Stimulated activated memory B cell treated with anti-CD40 and anti-IgM and Interleukin-4, amounts not matched to agents 10 μg/mL and 1 μg/mL and 100 μg/mL, for 72 hours (primary cell): Measurements from ENCODE around the gene DIPK1B.

ENCODE experiments used
- ATAC-seq: fragments of 150-1000 bp; cut with Tn5 transposase; 2 replicates; pipeline ENCODE4 v1.10.0; 2021
- H3K27ac Mint-ChIP-seq: one replicate; pipeline ENCODE4 v1.8.0; 2022; ENCODE audit warnings: mild to moderate bottlenecking, mixed read lengths
- H3K27me3 Mint-ChIP-seq: one replicate; pipeline ENCODE4 v1.8.0; 2022; ENCODE audit warnings: mixed read lengths
- H3K36me3 Mint-ChIP-seq: one replicate; pipeline ENCODE4 v1.8.0; 2022; ENCODE audit warnings: mixed read lengths
- H3K4me1 Mint-ChIP-seq: one replicate; pipeline ENCODE4 v1.8.0; 2022; ENCODE audit warnings: mixed read lengths
- H3K4me3 Mint-ChIP-seq: one replicate; pipeline ENCODE4 v1.8.0; 2022; ENCODE audit warnings: mild to moderate bottlenecking, moderate library complexity, mixed read lengths
- H3K9me3 Mint-ChIP-seq: one replicate; pipeline ENCODE4 v1.8.0; 2022; ENCODE audit warnings: mixed read lengths

Gene DIPK1B

GRCh38 chr9:136679431-136679941, 32.9 kb upstream of the DIPK1B start:
- H3K27me3 Mint-ChIP-seq, result no peaks in the 10 kb centered on the region
- H3K4me3 Mint-ChIP-seq, result no peak overlapping the region
- H3K9me3 Mint-ChIP-seq, result no peaks in the 10 kb centered on the region
- H3K4me1 Mint-ChIP-seq, result peaks cover 9% of the 10 kb centered on the region
- H3K36me3 Mint-ChIP-seq, result peaks cover 5% of the 10 kb centered on the region
- ATAC-seq, result no peak
- H3K27ac Mint-ChIP-seq, result no peak overlapping the region

- no peak overlapping the region for H3K4me3 Mint-ChIP-seq
- H3K4me1 Mint-ChIP-seq, result peaks cover 13% of the 10 kb centered on the region
- no peaks in the 10 kb centered on the region for H3K9me3 Mint-ChIP-seq
- no peaks in the 10 kb centered on the region for H3K27me3 Mint-ChIP-seq
- H3K27ac Mint-ChIP-seq, result no peak overlapping the region
- ATAC-seq, result no peak
- peaks cover 5% of the 10 kb centered on the region for H3K36me3 Mint-ChIP-seq
These were observed 31.3 kb upstream of the DIPK1B start for GRCh38 chr9:136681029-136681428.

DNA sequence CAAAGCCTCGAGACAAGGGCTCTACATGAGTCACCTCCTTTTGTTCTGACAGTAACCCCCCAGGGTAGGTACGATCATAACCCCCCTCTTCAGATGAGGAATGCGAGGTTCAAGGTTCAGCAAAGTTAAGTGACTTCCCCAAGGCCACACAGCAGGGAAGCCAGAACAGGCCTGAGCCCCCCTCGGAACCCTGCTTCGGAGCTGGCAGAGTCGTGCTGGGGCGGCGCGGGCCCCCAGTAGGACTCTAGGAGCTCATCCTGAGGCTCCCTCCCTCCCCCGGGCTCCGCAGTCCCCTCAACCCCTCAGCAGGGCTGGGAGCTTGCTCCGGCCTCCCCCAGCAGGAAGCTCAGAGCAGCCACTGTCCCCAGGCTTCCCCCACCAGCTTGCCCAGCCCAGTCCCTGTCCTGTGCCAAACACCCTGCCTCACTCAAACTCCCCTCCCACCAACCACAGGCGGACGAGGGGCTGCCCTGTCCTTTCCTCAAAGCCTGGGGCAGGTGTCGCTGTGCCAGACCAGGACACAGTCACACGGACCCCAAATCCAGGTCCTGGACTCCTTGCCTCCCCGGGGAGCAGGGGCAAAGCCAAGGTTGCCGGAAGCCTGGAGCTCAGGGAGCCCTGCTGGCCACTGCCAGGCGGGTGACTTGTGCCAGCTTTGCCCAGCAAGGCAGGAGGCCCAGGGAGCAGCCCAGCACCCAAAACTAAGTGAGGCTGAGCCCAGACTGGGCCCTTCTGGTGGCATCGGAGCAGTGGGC, 30.2 kb upstream of the DIPK1B start:
- H3K9me3 Mint-ChIP-seq, result no peaks in the 10 kb centered on the region
- no peak overlapping the region for H3K4me3 Mint-ChIP-seq
- no peaks in the 10 kb centered on the region for H3K36me3 Mint-ChIP-seq
- H3K27ac Mint-ChIP-seq, result no peak overlapping the region
- no peaks in the 10 kb centered on the region for H3K27me3 Mint-ChIP-seq
- H3K4me1 Mint-ChIP-seq, result peaks cover 17% of the 10 kb centered on the region
- no peak for ATAC-seq

GRCh38 chr9:136682710-136683109, 29.7 kb upstream of the DIPK1B start:
- H3K9me3 Mint-ChIP-seq, result no peaks in the 10 kb centered on the region
- no peak for ATAC-seq
- no peak overlapping the region for H3K4me3 Mint-ChIP-seq
- H3K27me3 Mint-ChIP-seq, result no peaks in the 10 kb centered on the region
- H3K27ac Mint-ChIP-seq, result no peak overlapping the region
- H3K36me3 Mint-ChIP-seq, result no peaks in the 10 kb centered on the region
- H3K4me1 Mint-ChIP-seq, result peaks cover 17% of the 10 kb centered on the region

- no peak overlapping the region for H3K27ac Mint-ChIP-seq
- peaks cover 22% of the 10 kb centered on the region for H3K4me1 Mint-ChIP-seq
- H3K4me3 Mint-ChIP-seq, result no peak overlapping the region
- no peaks in the 10 kb centered on the region for H3K9me3 Mint-ChIP-seq
- no peaks in the 10 kb centered on the region for H3K36me3 Mint-ChIP-seq
- no peaks in the 10 kb centered on the region for H3K27me3 Mint-ChIP-seq
- no peak for ATAC-seq
These were observed 29.1 kb upstream of the DIPK1B start for GRCh38 chr9:136683173-136683745.

GRCh38 chr9:136683755-136684154, 28.6 kb upstream of the DIPK1B start:
- H3K27me3 Mint-ChIP-seq, result no peaks in the 10 kb centered on the region

GRCh38 chr9:136684339-136684738, 28.0 kb upstream of the DIPK1B start:
- Mint-ChIP-seq H3K4me1 (peaks cover 19% of the 10 kb centered on the region), H3K27ac (no peak overlapping the region)

More at GRCh38 chr9:136683755-136684154, 28.6 kb upstream of the DIPK1B start:
- Mint-ChIP-seq H3K4me3 (no peak overlapping the region), H3K9me3 (no peaks in the 10 kb centered on the region), H3K36me3 (no peaks in the 10 kb centered on the region), H3K4me1 (peaks cover 24% of the 10 kb centered on the region), H3K27ac (no peak overlapping the region)
- no peak for ATAC-seq

DNA sequence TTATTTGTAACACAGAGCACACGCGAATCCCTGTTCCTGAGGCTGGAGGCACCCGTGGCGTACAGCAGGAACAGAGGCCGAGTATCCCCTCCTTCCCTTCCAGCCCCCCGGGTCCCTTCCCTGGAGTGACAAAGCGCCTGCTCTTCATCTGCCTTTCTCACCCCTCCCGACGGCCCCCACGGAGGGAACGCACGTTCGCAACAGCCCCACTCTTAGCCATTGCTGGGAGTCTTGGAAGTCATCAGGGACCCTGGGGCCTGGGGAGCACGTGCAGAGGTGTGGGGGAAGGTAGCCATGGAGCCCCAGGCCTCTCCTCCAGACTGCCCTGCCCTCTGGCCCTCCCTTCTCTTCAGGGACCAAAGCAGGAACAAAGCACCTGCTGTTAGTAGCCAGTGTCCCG, 27.6 kb upstream of the DIPK1B start:
- no peak for ATAC-seq
- Mint-ChIP-seq H3K4me3 (no peak overlapping the region), H3K36me3 (no peaks in the 10 kb centered on the region), H3K27ac (no peak overlapping the region), H3K4me1 (peaks cover 15% of the 10 kb centered on the region), H3K27me3 (peaks cover 2% of the 10 kb centered on the region), H3K9me3 (no peaks in the 10 kb centered on the region)

More at GRCh38 chr9:136684339-136684738, 28.0 kb upstream of the DIPK1B start:
- Mint-ChIP-seq H3K4me3 (no peak overlapping the region), H3K9me3 (no peaks in the 10 kb centered on the region), H3K36me3 (no peaks in the 10 kb centered on the region), H3K27me3 (no peaks in the 10 kb centered on the region)
- ATAC-seq, result no peak

- H3K4me3 Mint-ChIP-seq, result no peak overlapping the region
- ATAC-seq, result no peak
- peaks cover 15% of the 10 kb centered on the region for H3K4me1 Mint-ChIP-seq
- no peaks in the 10 kb centered on the region for H3K36me3 Mint-ChIP-seq
- peaks cover 6% of the 10 kb centered on the region for H3K27me3 Mint-ChIP-seq
- H3K27ac Mint-ChIP-seq, result no peak overlapping the region
- H3K9me3 Mint-ChIP-seq, result no peaks in the 10 kb centered on the region
These were observed 27.2 kb upstream of the DIPK1B start for GRCh38 chr9:136685216-136685615.

GRCh38 chr9:136685790-136686533, 26.4 kb upstream of the DIPK1B start:
- no peaks in the 10 kb centered on the region for H3K36me3 Mint-ChIP-seq
- H3K4me1 Mint-ChIP-seq, result peaks cover 15% of the 10 kb centered on the region
- no peaks in the 10 kb centered on the region for H3K9me3 Mint-ChIP-seq
- no peak for ATAC-seq
- peak overlapping the region; percentile 53 for H3K27ac Mint-ChIP-seq
- peak overlapping the region; percentile 78 for H3K4me3 Mint-ChIP-seq
- H3K27me3 Mint-ChIP-seq, result peaks cover 14% of the 10 kb centered on the region

DNA sequence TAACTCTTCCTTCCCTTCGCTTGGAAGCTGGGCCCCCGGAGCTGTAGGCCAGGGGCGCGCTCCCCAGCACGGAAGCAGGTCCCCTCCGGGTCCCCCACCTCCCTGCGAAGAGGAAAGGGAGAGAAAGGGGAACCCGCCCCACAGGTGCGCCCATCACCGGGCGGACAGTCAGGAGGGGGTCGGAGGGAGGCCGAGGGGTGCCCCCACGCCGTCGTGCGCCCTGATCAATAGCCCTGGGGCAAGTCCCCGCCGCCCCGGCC, 25.9 kb upstream of the DIPK1B start:
- peak; percentile 0 for ATAC-seq
- Mint-ChIP-seq H3K4me1 (peaks cover 15% of the 10 kb centered on the region), H3K9me3 (no peaks in the 10 kb centered on the region), H3K27ac (peak overlapping the region; percentile 53), H3K36me3 (no peaks in the 10 kb centered on the region), H3K27me3 (peaks cover 19% of the 10 kb centered on the region), H3K4me3 (peak overlapping the region; percentile 78)

- Mint-ChIP-seq H3K27me3 (peaks cover 21% of the 10 kb centered on the region), H3K27ac (peak within 1 kb of the TSS; percentile 53), H3K4me3 (peak within 1 kb of the TSS; percentile 78), H3K36me3 (no peaks in the 10 kb centered on the region), H3K4me1 (peaks cover 15% of the 10 kb centered on the region), H3K9me3 (no peaks in the 10 kb centered on the region)
- ATAC-seq, result peak; percentile 91
These were observed 25.3 kb upstream of the DIPK1B start, which contains the start of gene AGPAT2 for GRCh38 chr9:136686794-136687711. AGPAT2 (minus strand) TSS chr9:136687457; CDS start chr9:136687357, 100 bp downstream.

DNA sequence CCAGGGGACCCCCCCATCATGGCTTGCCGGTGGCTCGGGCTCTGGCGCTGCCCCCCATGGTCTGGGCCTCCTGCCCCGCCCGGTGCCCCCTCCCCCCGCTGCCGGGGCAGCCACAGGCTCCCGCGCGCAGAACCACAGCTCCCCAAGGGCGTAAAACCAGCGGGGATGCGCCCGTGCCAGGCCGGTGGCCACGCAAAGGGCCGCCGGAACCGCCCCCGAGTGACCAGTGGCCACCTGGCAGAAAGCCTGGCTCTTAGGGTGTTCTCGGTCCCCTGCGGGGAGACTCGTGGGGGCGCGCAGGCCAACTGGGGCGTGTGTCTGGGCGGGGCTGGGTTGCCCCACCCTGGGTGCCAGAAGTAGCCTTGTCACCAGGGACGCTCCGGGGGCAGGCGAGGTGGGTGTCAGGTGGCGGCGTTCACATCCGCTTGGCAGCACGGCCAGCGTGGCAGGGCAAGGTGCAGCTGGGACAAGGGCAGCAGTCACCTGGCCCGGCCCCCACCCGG, 24.6 kb upstream of the DIPK1B start:
- no peaks in the 10 kb centered on the region for H3K9me3 Mint-ChIP-seq
- peak overlapping the region; percentile 39 for H3K4me3 Mint-ChIP-seq
- no peak overlapping the region for H3K27ac Mint-ChIP-seq
- H3K36me3 Mint-ChIP-seq, result no peaks in the 10 kb centered on the region
- peak; percentile 44 for ATAC-seq
- H3K27me3 Mint-ChIP-seq, result peaks cover 21% of the 10 kb centered on the region
- H3K4me1 Mint-ChIP-seq, result peaks cover 15% of the 10 kb centered on the region

- H3K4me1 Mint-ChIP-seq, result peaks cover 15% of the 10 kb centered on the region
- peaks cover 29% of the 10 kb centered on the region for H3K27me3 Mint-ChIP-seq
- no peaks in the 10 kb centered on the region for H3K36me3 Mint-ChIP-seq
- peak overlapping the region; percentile 39 for H3K4me3 Mint-ChIP-seq
- peak; percentile 42 for ATAC-seq
- no peak overlapping the region for H3K27ac Mint-ChIP-seq
- no peaks in the 10 kb centered on the region for H3K9me3 Mint-ChIP-seq
These were observed 23.9 kb upstream of the DIPK1B start for GRCh38 chr9:136688274-136689107.
